Sigmoid colon (tissue), 7 donors: ENCODE results near the gene OGFOD1. TPM values are rescaled to one million over a fixed set of nuclear protein-coding genes. Genes with fewer than 3 reads are reported as not detected.

ENCODE experiments used
- DNase-seq: peaks from one replicate; pipeline ENCODE4 v3.0.0-alpha.2; 2019
- H3K27ac ChIP-seq, 4 donors: fragments of 200-600 bp; sonication (generic); one replicate each; pipeline ENCODE4 v1.5.1; 2016 to 2019; ENCODE audit warnings: mild to moderate bottlenecking in 1 of 4
- H3K27me3 ChIP-seq, 3 donors: fragments of 200-600 bp; sonication (generic); one replicate each; pipeline ENCODE4 v1.5.1; 2019; ENCODE audit warnings: mild to moderate bottlenecking in 1 of 3
- H3K36me3 ChIP-seq, 4 donors: fragments of 200-600 bp; sonication (generic); one replicate each; pipeline ENCODE4 v1.5.1; 2016 to 2019
- H3K4me1 ChIP-seq, 4 donors: fragments of 200-600 bp; sonication (generic); one replicate each; pipeline ENCODE4 v1.5.1; 2017 to 2019
- H3K4me3 ChIP-seq, 4 donors: fragments of 200-600 bp; sonication (generic); one replicate each; pipeline ENCODE4 v1.5.1; 2017 to 2019; ENCODE audit warnings: mild to moderate bottlenecking in 2 of 4, moderate library complexity in 1 of 4
- H3K9me3 ChIP-seq, 4 donors: fragments of 200-600 bp in 3 of 4; sonication (generic) in 3 of 4; one replicate each; pipeline versions ENCODE4 v1.5.1 to v1.6.1; 2013 to 2019
- EP300 ChIP-seq, 4 donors: sonication (generic); formaldehyde crosslinking; IDR thresholded peaks; one replicate each; pipeline ENCODE4 v1.6.1; 2017; ENCODE audit warnings: antibody characterized with exemption in 4 of 4
- POLR2A ChIP-seq, 2 donors: fragments of 450-650 bp; IDR thresholded peaks; one replicate each; pipeline ENCODE4 v1.6.1; 2016; ENCODE audit warnings: antibody characterized with exemption in 2 of 2, mild to moderate bottlenecking in 2 of 2, moderate library complexity in 2 of 2
- POLR2AphosphoS5 ChIP-seq, 4 donors: sonication (generic); formaldehyde crosslinking; IDR thresholded peaks; one replicate each; pipeline ENCODE4 v1.6.1; 2017; ENCODE audit warnings: antibody characterized with exemption in 4 of 4
- WGBS, 2 donors: extraction: QIAGEN DNeasy Blood & Tissue Kit; methylation state at CpG; one replicate each; pipeline ENCODE4 v1.1.7; 2013; 5-methylcytosine and 5-hydroxymethylcytosine counted together
- intact Hi-C: fragments of 100-400 bp; cut with DNase I; formaldehyde crosslinking; loops from one replicate; pipeline ENCODE4 v1.15.1; 2023
- polyA plus RNA-seq, 3 donors: library from polyadenylated mRNA; stranded (reverse); fragments of 200-250 nt; gene quantifications; one replicate each; pipeline ENCODE4 v1.2.3, GENCODE V29; 2013
- total RNA-seq, 4 donors: library from RNA; depleted of rRNA; stranded (reverse); fragments of >200 nt; gene quantifications; one replicate each; pipeline ENCODE4 v1.1.0, GENCODE V29; 2016
- TF ChIP-seq, protein P1 (sequence below), 4 experiments: fragments of 450-650 bp in 3 of 4; fragments of 200-600 bp in 1 of 4; IDR thresholded peaks; one replicate each; pipeline ENCODE4 v1.5.1; 2016 to 2019; ENCODE audit warnings: antibody characterized with exemption in 4 of 4, mild to moderate bottlenecking in 3 of 4, moderate library complexity in 2 of 4
- donor health status: healthy with polysubstance abuse.
- donor health status: Bipolar disorder and iron deficiency.
- donor health status: healthy.

Gene OGFOD1
- total and polyA plus RNA-seq, 7 donors = 6.6 to 34.1 (median 15.8) TPM

GRCh38 chr16:56411123-56411522 is 40.2 kb upstream of the OGFOD1 start:
- Histone ChIP-seq H3K9me3 (no peaks in the 10 kb centered on the region), H3K27ac (no peak overlapping the region), H3K27me3 (no peaks in the 10 kb centered on the region), H3K4me3 (no peak overlapping the region), H3K36me3 (peaks cover 0 to 56% (median 13%) of the 10 kb centered on the region in 4 donors), H3K4me1 (peaks cover 0 to 18% (median 4%) of the 10 kb centered on the region in 4 donors)
- intact Hi-C loops = no loop called here
- 89 to 90% methylated on average over 5 of the region's 5 CpGs for WGBS, 2 donors
- DNase-seq = no peak
- TF ChIP-seq, protein P1, sequence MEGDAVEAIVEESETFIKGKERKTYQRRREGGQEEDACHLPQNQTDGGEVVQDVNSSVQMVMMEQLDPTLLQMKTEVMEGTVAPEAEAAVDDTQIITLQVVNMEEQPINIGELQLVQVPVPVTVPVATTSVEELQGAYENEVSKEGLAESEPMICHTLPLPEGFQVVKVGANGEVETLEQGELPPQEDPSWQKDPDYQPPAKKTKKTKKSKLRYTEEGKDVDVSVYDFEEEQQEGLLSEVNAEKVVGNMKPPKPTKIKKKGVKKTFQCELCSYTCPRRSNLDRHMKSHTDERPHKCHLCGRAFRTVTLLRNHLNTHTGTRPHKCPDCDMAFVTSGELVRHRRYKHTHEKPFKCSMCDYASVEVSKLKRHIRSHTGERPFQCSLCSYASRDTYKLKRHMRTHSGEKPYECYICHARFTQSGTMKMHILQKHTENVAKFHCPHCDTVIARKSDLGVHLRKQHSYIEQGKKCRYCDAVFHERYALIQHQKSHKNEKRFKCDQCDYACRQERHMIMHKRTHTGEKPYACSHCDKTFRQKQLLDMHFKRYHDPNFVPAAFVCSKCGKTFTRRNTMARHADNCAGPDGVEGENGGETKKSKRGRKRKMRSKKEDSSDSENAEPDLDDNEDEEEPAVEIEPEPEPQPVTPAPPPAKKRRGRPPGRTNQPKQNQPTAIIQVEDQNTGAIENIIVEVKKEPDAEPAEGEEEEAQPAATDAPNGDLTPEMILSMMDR (IDR thresholded peaks at IDR 0.05) = no peak
- TF ChIP-seq POLR2A (IDR thresholded peaks at IDR 0.05) (no peak), POLR2AphosphoS5 (IDR thresholded peaks at IDR 0.05) (no peak), EP300 (IDR thresholded peaks at IDR 0.05) (no peak)

DNA sequence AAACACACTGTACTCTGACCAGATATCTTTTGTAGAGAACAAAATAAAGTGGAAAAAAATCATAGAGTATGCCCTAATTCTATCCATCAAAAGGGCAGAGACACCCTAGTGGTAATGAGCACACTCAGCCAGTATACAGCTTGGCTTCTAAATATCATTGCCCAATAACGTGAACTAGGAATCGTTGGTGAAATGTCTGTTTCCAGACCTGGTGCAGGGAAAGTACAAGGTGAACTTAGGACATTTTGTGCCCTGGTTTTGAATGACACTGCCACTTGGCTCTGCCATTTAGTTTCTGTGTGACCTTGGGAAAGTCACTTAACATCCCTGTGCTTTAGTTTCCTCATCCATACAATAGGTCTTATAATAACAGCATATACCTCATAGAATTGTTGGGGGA is 39.7 kb upstream of the OGFOD1 start:
- no peak for TF ChIP-seq EP300 (IDR thresholded peaks at IDR 0.05)
- no peak for TF ChIP-seq POLR2AphosphoS5 (IDR thresholded peaks at IDR 0.05)
- TF ChIP-seq, protein P1 (IDR thresholded peaks at IDR 0.05) = no peak
- no peak for TF ChIP-seq POLR2A (IDR thresholded peaks at IDR 0.05)
- 97 to 99% methylated on average over 2 of the region's 2 CpGs for WGBS, 2 donors
- Histone ChIP-seq H3K27me3 (no peaks in the 10 kb centered on the region), H3K36me3 (peaks cover 0 to 51% (median 13%) of the 10 kb centered on the region in 4 donors), H3K27ac (no peak overlapping the region), H3K4me1 (peaks cover 0 to 18% (median 4%) of the 10 kb centered on the region in 4 donors), H3K9me3 (no peaks in the 10 kb centered on the region), H3K4me3 (no peak overlapping the region)
- no peak for DNase-seq
- intact Hi-C loops = no loop called here

DNA sequence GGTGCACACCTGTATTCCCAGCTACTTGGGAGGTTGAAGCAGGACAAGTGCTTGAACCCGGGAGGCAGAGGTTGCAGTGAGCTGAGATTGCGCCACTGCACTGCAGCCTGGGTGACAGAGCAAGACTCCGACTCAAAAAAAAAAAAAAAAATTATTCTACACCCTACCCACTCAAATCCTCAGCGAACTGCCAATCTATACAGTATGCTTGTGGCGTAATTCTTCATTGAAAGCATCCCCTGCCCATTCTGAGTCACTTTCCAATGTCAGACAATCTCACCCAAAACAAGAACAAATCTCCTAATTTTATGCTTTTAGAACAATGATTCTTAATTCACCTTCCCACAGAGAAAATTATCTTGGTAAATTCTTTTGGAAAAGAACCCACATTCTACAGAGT is 38.0 kb upstream of the OGFOD1 start:
- peaks cover 0 to 34% (median 6%) of the 10 kb centered on the region in 4 donors for H3K36me3 ChIP-seq
- H3K27ac ChIP-seq = no peak overlapping the region
- DNase-seq = no peak
- TF ChIP-seq POLR2A (IDR thresholded peaks at IDR 0.05) (no peak), POLR2AphosphoS5 (IDR thresholded peaks at IDR 0.05) (no peak), EP300 (IDR thresholded peaks at IDR 0.05) (no peak)
- TF ChIP-seq, protein P1 (IDR thresholded peaks at IDR 0.05) = no peak
- H3K4me3 ChIP-seq = no peak overlapping the region
- peaks cover 0 to 18% (median 4%) of the 10 kb centered on the region in 4 donors for H3K4me1 ChIP-seq
- WGBS, 2 donors = 86% methylated on average over 5 of the region's 5 CpGs
- no peaks in the 10 kb centered on the region for H3K9me3 ChIP-seq
- no peaks in the 10 kb centered on the region for H3K27me3 ChIP-seq
- intact Hi-C loops = no loop called here

- WGBS, 2 donors = 79 to 90% methylated on average over 5 of the region's 5 CpGs
- no peak overlapping the region for H3K4me3 ChIP-seq
- intact Hi-C loops = no loop called here
Measured at GRCh38 chr16:56414366-56414765, 37.0 kb upstream of the OGFOD1 start.

More at GRCh38 chr16:56414366-56414765, 37.0 kb upstream of the OGFOD1 start:
- Histone ChIP-seq H3K9me3 (no peaks in the 10 kb centered on the region), H3K27ac (no peak overlapping the region), H3K4me1 (peaks cover 0 to 18% (median 4%) of the 10 kb centered on the region in 4 donors), H3K27me3 (no peaks in the 10 kb centered on the region), H3K36me3 (peaks cover 0 to 24% (median 0%) of the 10 kb centered on the region in 4 donors)
- DNase-seq = no peak
- TF ChIP-seq POLR2AphosphoS5 (IDR thresholded peaks at IDR 0.05) (no peak), POLR2A (IDR thresholded peaks at IDR 0.05) (no peak), EP300 (IDR thresholded peaks at IDR 0.05) (no peak)
- TF ChIP-seq, protein P1 (IDR thresholded peaks at IDR 0.05) = no peak
